ENCODE measurements around the gene MAFG. TPM values are rescaled to one million over a fixed set of nuclear protein-coding genes. Genes with fewer than 3 reads are reported as not detected.

MAFG gene
- total and polyA plus RNA-seq, 9 of the 15 experiments (the other 6 are each of a cell fraction or from before 2014, with no cell fraction given), result 1.1 to 58.1 (median 24.9) TPM

- ATAC-seq (peak; percentile 26), FAIRE-seq (no peak), DNase-seq (ENCODE audit: extremely low read depth in 1 of 4, low spot score in 3 of 4) (peak; percentile 36 to 50 (median 42))
- H3K4me1 ChIP-seq (replicated peaks in 1 of 2; ENCODE audit: control insufficient read depth in 2 of 2, insufficient read depth in 2 of 2, low read length in 2 of 2), result peaks cover 7 to 73% of the 10 kb centered on the region in 2 experiments; a peak in 4 of 5 replicates
- POLR2A ChIA-PET, result interaction anchor here (0.8 to 1.6 kb wide), 14 partner anchors 8 to 225 kb away, joined by 3 to 7 read pairs (median 4); partner anchors contain the start of genes ASPSCR1, CENPX, LRRC45 and PYCR1
- peaks cover 20% of the 10 kb centered on the region for H3K79me2 ChIP-seq (ENCODE audit: control insufficient read depth, insufficient read depth, low read length)
- peak overlapping the region; percentile 68 for H3K27ac ChIP-seq (ENCODE audit: extremely low read depth, low read depth, low read length)
- peaks cover 15% of the 10 kb centered on the region; the same call in 2 of the 3 replicates for H3K36me3 ChIP-seq (ENCODE audit: control insufficient read depth, insufficient read depth, low read length)
- 3% methylated on average over 51 of the region's 98 CpGs for WGBS (ENCODE audit: insufficient coverage, low coverage, missing lambda C conversion rate)
- H3K4me3 ChIP-seq, result peak overlapping the region; percentile 58
- peak overlapping the region; percentile 85 for H3K4me2 ChIP-seq (ENCODE audit: insufficient read depth, low read length)
- in situ Hi-C loops (cut with MboI) (no loop called here), intact Hi-C loops (cut with micrococcal nuclease) (no loop called here)
- H3K9ac ChIP-seq (ENCODE audit: insufficient read depth in 1 of 2, low read depth in 2 of 2, low read length in 2 of 2), result peak overlapping the region; percentile 82 to 92
- peak overlapping the region; percentile 91 for H2AFZ ChIP-seq (ENCODE audit: low read depth, low read length)
- H3K27me3 ChIP-seq (ENCODE audit: control insufficient read depth in 2 of 2, insufficient read depth in 2 of 2, low read length in 2 of 2), result no peaks in the 10 kb centered on the region
- no TSS peak for BruUV-seq (replicated peaks)
- H3K9me3 ChIP-seq (replicated peaks; ENCODE audit: control insufficient read depth, insufficient read depth, low read depth, low read length), result no peaks in the 10 kb centered on the region
- H4K20me1 ChIP-seq (replicated peaks; ENCODE audit: control insufficient read depth, insufficient read depth, low read length), result no peaks in the 10 kb centered on the region
- H3K9me1 ChIP-seq (ENCODE audit: control insufficient read depth, insufficient read depth, low read length), result no peaks in the 10 kb centered on the region
- CTCF ChIA-PET (ENCODE audit: low intra/inter-chr PET ratio), result interaction anchor here (0.5 to 5.2 kb wide), 9 partner anchors 17 to 807 kb away, joined by 3 to 103 read pairs (median 5); partner anchors contain the start of genes ASPSCR1, CENPX, DCXR and LRRC45
- TF ChIP-seq ZBTB7A (IDR thresholded peaks at IDR 0.05; ENCODE audit: borderline replicate concordance, control insufficient read depth, low read depth, low read length) (0 out of 2 replicates have a peak, but pooled peaks have one; percentile 17), ZBTB33 (CRISPR knock-in tag; IDR thresholded peaks at IDR 0.05) (0 out of 2 replicates have a peak, but pooled peaks have one; percentile 44), KAT2B (IDR thresholded peaks at IDR 0.05; ENCODE audit: low read depth, low read length) (no peak), CEBPG (CRISPR knock-in tag; IDR thresholded peaks at IDR 0.05) (peak; percentile 19; the same call in 1 of the 2 replicates), CEBPG (tag; conservative IDR thresholded peaks at IDR 0.05 in 1 of 2, IDR thresholded peaks at IDR 0.05 in 1 of 2) (no peak), ZNF175 (CRISPR knock-in tag; IDR thresholded peaks at IDR 0.05; ENCODE audit: low read depth) (no peak), TGIF2 (CRISPR knock-in tag; IDR thresholded peaks at IDR 0.05) (0 out of 2 replicates have a peak, but pooled peaks have one; percentile 38), ARID1B (IDR thresholded peaks at IDR 0.05) (no peak), NCOA6 (IDR thresholded peaks at IDR 0.05) (peak; percentile 89), USF1 (CRISPR knock-in tag; IDR thresholded peaks at IDR 0.05) (0 out of 2 replicates have a peak, but pooled peaks have one; percentile 10)
- TF ChIP-seq, protein P1, sequence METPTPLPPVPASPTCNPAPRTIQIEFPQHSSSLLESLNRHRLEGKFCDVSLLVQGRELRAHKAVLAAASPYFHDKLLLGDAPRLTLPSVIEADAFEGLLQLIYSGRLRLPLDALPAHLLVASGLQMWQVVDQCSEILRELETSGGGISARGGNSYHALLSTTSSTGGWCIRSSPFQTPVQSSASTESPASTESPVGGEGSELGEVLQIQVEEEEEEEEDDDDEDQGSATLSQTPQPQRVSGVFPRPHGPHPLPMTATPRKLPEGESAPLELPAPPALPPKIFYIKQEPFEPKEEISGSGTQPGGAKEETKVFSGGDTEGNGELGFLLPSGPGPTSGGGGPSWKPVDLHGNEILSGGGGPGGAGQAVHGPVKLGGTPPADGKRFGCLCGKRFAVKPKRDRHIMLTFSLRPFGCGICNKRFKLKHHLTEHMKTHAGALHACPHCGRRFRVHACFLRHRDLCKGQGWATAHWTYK (CRISPR knock-in tag; IDR thresholded peaks at IDR 0.05), result no peak
- TF ChIP-seq, protein P2, sequence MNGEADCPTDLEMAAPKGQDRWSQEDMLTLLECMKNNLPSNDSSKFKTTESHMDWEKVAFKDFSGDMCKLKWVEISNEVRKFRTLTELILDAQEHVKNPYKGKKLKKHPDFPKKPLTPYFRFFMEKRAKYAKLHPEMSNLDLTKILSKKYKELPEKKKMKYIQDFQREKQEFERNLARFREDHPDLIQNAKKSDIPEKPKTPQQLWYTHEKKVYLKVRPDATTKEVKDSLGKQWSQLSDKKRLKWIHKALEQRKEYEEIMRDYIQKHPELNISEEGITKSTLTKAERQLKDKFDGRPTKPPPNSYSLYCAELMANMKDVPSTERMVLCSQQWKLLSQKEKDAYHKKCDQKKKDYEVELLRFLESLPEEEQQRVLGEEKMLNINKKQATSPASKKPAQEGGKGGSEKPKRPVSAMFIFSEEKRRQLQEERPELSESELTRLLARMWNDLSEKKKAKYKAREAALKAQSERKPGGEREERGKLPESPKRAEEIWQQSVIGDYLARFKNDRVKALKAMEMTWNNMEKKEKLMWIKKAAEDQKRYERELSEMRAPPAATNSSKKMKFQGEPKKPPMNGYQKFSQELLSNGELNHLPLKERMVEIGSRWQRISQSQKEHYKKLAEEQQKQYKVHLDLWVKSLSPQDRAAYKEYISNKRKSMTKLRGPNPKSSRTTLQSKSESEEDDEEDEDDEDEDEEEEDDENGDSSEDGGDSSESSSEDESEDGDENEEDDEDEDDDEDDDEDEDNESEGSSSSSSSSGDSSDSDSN (IDR thresholded peaks at IDR 0.05; ENCODE audit: borderline replicate concordance in 1 of 2, low read depth in 2 of 2, low read length in 2 of 2), result 0 out of 4 replicates have a peak, but pooled peaks have one; percentile 57
These were observed 32.8 kb upstream of the MAFG start for GRCh38 chr17:81960130-81960958.
